ENCODE data around the gene ALDH6A1.
"Not testable (repeated sequence)": the region's sequence is repeated elsewhere in the genome, so short reads cannot be mapped to it uniquely, and the experiment has no call there.

ALDH6A1 gene

DNA sequence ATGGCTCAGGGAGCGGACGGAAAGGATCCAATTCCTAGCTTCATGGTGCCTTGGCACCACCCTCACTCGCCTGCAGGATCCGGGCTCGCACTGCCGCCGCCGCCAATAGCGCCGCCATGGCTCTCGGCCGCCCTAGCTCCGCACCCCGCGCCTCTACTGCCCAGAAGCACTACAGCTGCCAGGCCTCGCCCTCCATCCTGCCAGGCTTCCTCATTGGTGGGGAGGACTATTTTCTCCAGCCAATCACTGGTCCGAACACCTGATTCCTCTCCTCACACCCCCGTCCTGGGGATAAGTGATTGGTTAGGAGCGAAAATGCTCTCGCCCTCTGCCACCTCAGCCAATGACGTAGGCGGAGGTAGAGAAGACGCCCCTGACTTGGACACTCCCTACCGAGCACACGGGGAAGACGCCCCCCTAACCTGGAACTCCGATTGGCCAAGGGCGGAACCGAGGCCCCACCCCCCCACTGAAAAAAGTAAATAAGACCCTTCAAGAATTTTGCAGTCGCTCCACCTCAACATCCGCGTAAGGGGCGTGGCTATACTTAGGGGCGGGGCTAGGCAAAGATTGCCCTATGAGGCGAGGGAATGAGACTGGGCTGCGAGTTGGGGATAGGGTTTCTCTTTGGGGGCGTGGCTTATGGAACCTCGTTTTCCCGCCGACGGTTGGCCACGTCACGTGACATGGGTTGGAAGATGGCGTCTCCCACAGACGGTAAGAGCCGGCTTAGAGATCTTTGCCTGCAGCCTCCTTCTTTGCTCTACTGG lies at the start of gene ALDH6A1, which contains the start of gene LIN52:
Gene ALDH6A1, minus strand, starts transcription at position 177 of the 770 bp plus-strand sequence. Its CDS starts 59 bp downstream, at position 118.
Gene LIN52, plus strand, starts transcription at position 680 of the 770 bp plus-strand sequence. Its CDS starts 19 bp downstream, at position 699.
- DNase-seq (ENCODE audit: low read depth) = peak; percentile 100

- DNase-seq (ENCODE audit: low read depth) = no peak
Observed at GRCh38 chr14:74127634-74128033, 43.4 kb upstream of the ALDH6A1 start.

DNA sequence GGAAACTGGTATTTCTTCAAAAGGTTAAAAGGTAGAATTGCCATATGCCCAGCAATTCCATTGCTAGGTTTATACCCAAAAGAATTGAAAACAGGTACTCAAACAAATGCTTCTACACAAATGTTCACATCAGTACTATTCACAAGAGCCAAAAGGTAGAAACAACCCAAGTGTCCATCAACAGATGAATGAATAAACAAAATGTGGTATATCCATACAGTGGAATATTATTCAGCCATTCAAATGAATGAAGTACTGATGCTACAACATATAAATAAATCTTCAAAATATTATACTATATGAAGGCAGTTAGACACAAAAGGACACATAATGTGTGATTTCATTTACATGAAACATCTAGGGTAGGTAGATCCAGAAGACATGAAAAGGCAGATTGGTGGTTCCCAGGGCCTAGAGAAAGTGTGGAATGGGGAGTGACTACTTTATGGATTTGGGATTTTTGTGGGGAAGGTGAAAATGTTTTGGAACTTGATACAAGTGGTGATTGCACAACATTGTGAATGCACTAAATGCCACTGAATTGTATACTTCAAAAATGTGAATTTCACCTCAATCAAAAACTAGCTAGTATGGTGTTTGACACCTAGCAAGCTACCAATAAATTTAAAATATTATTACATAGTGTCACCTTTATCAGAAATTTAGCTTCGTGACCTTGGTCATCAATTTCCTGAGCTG lies 42.2 kb upstream of the ALDH6A1 start:
- DNase-seq (ENCODE audit: low read depth) = no peak

- DNase-seq (ENCODE audit: low read depth) = not testable (repeated sequence)
Observed at GRCh38 chr14:74125487-74125886, 41.2 kb upstream of the ALDH6A1 start.

- DNase-seq (ENCODE audit: low read depth) = not testable (repeated sequence)
Observed at GRCh38 chr14:74111395-74112216, 27.4 kb upstream of the ALDH6A1 start.

DNA sequence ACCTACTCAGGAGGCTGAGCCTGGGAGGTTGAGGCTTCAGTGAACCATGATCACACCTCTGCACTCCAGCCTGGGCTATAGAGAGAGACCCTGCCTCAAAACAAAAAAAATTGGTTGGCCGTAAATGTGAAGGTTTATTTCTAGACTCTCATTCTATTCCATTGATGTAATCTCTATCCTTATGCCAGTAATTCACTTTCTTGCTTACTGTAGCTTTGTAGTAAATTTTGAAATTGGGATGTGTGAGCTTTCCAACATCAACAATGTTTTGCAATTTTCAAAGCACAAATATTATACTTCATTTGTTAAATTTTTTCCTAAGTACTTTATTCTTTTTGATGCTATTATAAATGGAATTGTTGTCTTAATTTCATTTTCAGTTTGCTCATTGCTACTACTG lies 25.1 kb upstream of the ALDH6A1 start:
- no peak for DNase-seq (ENCODE audit: low read depth)

DNA sequence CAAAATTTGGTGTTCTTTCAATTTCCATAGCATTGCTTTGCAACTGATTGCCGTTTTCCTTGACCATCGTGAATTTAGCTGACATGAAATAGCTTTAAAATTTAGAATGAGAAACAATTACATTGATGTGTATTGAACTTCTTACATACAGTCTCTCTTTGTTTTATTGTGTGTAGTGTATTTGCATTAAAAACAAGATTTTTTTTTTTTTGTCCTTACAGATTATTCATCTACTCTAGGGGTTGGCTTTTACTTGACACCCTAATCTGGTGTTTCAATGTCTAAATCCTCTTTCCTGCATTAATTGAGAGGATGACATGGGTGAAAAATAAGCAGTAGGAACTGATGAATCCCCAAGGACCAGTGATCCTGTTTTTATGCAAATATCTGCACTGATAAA lies 21.1 kb upstream of the ALDH6A1 start:
- DNase-seq (ENCODE audit: low read depth) = no peak

GRCh38 chr14:74089251-74090020 lies 5.2 kb upstream of the ALDH6A1 start:
- no peak for DNase-seq (ENCODE audit: low read depth)

- DNase-seq (ENCODE audit: low read depth) = no peak
Observed at GRCh38 chr14:74085828-74086227, 1.6 kb upstream of the ALDH6A1 start.

DNA sequence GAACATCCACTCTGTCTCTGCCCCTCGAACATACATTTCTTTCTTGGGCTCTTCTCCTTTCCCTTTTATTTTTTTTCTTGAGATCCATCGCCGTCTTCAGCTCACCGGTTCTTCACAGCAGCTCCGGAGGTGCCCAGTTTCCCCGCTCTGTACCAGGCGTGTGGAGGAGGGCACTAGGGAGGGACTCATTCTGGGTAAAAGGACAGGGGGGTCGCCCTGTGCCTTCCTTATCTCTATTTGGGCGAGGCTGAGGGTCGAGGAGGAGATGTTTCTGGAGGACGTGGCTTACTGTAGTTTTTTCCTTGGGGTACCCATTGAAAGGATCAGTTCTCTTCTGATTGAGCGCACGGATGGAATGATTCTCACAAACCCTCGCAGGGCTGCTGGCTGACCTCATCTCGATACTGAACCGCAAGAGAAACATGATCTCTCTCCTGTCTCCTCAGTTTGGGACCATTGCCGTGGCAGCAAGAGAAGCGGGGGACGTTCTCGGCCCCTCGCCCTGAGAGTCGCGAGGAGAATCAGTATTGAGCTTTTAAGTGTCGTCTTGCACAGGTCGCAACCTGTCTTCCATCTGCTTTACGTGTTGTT lies 889 bp upstream of the ALDH6A1 start:
- DNase-seq (ENCODE audit: low read depth) = no peak

DNA sequence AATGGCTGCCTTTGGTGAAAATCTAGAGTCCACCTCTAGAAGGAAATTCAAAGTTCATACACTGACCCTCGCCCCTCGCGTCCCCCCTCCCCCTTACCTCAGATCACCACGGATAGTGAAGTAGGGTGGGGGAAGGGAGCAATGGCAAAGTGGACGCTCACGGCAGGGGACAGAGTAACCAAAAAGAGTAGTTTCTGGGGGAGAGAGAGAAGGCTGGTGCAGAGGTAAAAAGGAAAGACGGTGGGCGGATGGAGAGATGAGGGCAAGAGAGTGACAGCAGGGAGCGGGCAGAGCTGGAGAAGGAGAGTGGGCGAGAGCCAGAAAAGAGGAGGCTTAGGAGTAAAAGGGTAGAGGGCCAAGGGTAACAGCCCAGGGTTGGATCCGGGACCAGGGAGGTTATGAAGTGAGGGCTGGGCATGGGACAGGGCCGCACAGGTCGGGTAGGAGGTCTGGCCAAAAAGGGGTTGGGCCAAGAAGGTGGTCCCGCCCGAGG lies 423 bp downstream of the ALDH6A1 start:
- DNase-seq (ENCODE audit: low read depth) = no peak

DNA sequence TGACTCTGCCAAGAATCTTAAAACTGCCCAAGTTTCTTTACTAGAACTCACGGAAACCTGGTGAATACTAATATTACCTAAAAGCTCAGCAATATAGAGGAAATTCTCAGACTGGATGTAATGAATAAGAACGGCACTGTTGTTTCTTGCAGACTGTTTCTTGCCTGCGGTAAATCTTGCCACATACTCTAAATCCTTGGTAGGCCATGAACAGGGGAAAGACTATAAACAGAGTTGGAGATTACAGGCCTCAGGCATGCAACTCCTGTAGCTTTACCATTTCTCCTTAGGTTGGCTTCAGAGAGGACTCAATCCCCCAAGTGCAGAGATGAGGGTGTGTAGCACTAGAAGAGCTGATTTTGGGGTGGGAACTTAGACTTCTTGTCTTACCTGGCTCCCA lies 1.1 kb downstream of the ALDH6A1 start:
- DNase-seq (ENCODE audit: low read depth) = no peak

DNA sequence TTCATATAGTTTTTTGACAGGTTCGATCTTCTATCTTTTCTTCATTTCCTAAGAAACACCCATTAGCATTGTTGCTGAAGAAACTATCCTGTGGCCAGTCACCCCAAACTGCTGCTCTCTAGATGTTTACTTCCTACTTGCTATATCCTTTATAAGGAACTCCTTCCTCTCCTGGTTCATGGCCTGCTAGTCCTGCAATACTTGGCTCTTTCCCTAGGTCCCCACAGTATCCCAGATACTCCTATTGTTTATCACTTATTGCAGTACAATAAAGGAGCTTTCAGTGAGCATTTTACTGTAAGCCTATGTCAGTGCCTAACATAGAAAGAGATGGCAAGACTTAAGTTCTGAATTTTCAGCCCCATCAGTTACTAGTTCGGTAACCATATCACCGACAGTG lies 2.8 kb downstream of the ALDH6A1 start:
- no peak for DNase-seq (ENCODE audit: low read depth)

DNA sequence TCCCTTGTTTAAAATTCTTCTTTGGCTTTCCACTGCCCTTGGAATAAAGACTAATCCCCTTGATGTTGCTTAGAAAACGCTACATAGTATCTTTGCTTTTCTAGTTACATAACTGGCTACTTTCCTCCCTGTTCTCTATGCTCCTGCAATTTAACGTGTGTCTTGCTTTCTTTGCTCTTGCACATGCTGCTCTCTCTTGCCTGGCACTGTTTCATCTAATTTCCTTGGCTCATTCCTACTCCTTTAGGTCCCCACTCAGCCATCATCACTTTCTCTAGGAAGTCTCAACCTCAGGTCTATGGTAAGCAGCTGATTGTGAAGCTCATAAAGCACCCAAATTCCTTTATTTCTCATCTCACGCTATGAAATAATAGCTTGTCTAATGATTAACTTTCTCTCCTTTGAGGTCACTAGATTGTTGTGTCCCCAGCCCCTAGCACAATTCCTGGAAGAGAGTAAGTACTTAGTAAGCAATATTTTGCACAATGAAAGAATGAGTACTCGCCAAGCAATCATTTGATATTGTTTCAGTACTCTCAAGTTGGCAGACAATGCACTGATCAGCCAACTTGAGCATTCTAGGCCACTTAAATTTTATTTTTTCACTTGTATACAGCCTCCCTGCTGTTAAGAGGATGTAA lies 3.3 kb downstream of the ALDH6A1 start:
- no peak for DNase-seq (ENCODE audit: low read depth)

- DNase-seq (ENCODE audit: low read depth) = no peak
Observed at GRCh38 chr14:74077401-74077800, 6.9 kb downstream of the ALDH6A1 start.

DNA sequence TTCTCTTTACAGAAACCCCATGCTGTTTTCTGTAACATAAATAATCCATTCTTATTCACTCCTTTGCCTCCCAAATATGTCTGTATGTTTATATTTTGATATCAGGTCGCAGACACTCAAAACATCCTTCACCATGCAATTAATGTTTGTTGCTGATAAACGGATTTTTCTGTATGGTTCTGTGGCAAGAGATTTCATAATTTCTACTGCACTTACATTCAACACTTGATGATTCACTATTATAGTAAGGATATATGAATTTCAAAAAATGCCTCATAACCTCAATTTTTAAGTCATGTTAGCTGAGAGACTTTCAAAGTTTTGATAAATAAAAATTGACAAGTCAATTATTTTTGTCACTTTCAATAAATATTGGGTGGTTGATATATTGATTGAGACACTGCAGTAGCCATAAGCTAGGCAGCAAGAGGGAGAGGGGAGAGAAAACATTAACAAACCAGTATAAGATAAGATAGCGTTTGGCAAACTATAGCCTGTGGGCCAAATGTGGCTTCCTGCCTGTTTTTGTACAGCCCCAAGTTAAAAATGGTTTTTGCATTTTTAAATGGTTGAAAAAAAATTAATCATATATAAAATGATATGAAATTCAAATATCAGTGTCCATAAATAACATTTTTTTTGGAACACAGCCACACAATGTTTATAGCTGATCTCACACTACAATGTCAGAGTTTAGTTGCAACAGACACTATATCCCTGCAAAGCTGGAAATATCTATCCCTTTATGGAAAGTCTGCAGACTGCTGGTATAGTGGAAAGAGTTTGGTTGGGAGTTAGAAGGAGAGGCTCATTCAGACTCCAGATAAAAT lies 18.3 kb downstream of the ALDH6A1 start:
- no peak for DNase-seq (ENCODE audit: low read depth)

GRCh38 chr14:74064883-74065282 lies 19.4 kb downstream of the ALDH6A1 start:
- DNase-seq (ENCODE audit: low read depth) = no peak

DNA sequence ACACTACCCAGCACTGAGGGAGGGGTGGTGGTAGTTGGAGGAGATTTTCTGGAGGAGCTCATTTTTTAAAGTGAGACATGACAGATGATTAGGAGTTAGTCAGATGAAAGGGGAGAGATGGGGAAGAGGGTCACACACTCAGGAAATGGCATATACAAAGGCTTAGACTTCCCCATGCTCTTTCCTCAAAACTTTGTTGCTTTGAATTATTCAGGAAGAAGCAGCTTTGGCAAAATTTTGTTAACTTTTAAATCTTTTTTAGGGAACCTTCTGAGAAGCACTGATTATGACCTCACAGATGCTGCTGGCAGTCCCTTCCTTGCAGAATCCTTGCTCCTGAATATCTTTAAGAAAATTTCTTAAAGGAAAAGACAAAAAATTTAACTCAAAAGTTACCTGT lies 19.8 kb downstream of the ALDH6A1 start:
- no peak for DNase-seq (ENCODE audit: low read depth)

DNA sequence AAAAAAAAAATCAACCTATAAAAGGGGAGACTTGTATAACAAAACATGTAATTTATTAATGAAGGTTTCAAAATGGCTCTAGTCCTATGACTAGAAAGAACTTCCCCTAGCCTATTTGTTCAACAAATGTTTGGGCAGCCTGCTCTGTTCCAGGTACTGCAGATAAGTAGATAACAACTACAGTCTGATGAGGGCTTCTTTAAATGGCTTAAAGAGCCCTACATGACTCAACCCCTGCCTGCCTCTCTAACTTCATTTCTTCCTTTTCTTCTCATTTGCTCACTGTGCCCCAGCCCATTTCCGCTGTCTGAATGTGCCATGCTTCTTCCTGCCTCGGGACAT lies 21.5 kb downstream of the ALDH6A1 start:
- no peak for DNase-seq (ENCODE audit: low read depth)

All from stimulated activated CD8-positive, alpha-beta memory T cell treated with anti-CD3 and anti-CD28 coated beads, Interleukin-15, amount 100 ng/mL, for 1 hour (primary cell).